HG03520 (cell line): Measurements from ENCODE around the gene EZR.

Source experiments
- ATAC-seq: cut with Tn5 transposase; IDR thresholded peaks from one replicate; pipeline ENCODE4 v1.9.1; 2021; ENCODE audit warnings: mild to moderate bottlenecking, moderate library complexity; ENCODE audit not compliant: unreplicated experiment

The EZR gene

DNA sequence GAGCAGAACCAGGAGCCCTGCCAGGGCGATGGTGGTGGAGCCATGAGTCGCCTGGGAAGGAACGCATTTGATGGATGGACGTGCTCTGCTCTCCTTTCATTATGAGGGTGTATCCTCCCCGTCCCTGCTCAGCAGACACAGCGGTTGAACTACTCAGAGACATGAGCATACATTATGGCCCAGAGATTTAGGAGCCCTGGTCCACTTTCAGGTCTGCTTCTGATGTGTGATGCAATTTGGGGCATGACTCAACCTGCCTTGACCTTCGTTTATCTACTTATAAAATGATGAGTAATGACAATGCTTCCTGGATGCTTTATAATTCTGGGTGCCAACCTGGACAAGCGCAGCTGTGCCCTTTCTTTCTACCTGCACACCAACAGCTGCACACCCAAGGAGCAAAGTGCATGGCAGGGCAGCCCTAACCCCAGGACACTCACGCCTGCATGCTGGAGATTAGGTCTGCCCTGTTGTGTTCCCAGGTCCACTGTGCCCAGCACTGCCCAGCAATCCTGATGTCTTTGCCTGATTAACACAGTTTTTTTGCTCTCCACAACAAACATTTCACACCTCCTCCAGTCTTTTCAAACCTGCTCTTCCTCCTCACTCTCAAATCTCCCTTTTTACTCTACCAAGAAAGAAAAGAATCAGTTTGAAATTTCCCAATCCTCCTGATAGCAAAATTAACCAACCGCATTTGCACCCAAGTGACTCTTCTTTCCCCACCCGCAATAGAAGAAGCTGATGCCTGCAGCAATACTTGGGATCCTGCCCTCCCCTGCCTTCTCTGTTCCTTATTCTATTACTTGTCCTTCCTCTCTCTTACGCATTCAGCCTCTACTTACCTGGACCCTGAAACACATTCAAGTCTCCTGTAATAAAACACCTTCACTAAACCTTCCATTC is 81.2 kb downstream of the EZR start:
- ATAC-seq = no peak

DNA sequence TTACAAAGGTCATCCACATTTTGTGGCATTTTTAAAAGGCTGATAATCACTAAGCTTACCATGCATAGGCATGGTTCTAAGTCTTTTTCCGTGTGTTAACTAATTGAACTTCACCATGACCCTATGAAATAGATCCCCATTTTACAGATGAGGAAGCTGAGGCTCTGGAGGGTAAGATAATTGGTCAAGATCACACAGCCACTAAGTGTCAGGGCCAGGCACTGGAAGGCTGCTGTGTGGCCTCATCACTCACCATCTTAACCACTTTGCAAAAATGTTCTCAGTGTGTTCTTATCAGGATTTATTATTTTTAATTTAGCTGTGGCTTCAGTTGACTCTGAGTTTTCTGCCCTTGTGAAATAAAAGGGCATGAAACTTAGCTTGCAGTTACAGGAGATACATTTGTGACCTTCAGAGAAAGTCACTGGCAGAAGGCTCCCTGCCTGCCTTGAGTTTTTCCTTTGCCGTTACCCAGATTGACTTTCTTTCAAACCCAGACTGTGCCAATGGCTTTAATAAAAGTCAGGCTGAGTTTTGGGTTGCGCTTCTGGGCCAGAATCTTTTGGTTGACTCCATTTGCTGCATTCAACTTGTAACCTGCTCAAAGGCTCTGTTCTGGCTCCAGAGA is 82.0 kb downstream of the EZR start:
- ATAC-seq = no peak

DNA sequence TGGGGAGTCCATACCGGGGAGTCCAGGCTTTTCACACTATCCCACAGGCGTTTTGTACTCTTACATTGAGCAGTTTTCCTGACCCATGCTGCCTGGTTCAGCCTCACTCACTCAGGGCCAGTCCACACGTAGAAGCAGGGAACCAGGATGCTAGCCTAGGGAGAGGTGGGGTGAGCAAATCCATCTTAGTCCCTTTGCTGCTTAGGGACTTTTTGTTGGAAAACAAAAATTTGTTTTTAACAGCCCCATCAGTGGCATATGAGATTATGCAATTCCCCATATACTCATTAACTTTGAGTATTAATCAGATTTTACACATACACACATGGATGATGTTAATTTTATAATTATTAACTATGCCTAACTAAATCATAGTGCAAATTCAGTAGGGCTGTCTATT is 84.2 kb downstream of the EZR start:
- ATAC-seq = no peak

DNA sequence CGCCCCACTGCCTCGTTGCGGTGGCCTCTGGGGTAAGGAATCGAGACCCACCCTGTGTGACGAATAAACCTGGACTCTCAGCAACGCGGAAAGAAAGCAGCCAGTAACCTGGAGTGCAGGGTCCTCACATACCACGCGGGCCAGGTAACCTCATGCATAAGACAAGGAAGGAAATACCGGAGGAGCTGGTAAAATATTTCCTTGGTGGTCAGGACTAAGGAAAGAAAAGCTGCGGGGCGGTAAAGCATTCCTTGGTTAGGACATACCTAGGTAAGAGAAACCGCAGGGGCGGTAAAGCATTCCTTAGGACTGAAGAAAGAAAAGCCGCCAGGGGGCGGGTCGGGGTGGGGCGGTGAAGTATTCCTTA is 88.6 kb downstream of the EZR start:
- no peak for ATAC-seq

DNA sequence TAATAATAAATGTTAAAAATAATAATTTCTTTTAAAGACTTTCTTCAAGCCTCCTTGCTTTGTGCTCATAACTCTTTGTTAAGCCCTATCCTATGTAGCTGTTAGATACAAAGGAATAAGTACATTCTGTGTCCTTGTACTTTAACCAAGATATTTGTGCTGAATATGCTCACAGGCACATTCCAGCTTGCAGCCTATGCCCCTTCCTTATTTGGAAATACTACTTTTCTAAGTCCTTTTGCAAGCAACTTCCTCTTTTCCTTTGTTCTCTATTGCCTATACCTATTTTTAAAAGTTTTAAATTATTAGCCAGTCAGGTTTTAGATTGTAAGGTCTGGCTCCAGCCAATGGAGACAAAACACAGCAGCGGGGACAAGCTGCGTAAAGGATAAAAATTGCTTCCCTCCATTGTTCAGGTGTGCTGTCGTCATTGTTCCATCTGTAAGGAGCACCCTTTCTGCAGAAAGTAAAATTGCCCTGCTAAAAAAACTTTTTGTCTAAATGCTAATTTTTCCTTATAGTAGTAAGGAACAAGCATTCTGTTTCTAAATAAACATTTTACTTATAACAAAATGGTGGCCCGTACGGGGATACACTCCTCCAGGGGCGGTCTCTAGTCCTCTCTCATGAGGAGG is 89.1 kb downstream of the EZR start:
- no peak for ATAC-seq

DNA sequence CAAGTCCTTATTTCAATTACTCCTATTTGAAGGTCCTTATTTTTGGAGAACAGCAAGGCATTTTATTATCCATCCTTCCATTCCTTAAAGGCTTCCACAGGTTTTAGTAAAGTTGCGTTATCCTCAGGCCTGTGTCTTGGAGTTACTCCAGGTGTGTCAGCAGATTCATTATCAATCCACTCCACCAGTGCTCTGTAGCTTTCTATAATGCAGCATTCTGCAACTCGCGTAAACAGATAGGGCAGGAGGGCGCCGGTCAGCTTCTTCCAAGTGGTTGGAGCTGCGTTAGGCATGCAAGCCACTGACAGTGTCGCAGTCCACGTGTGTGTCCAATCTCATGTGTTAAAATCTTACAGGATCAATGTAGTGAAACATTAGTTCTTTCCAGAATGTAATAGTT is 93.5 kb downstream of the EZR start:
- no peak for ATAC-seq

DNA sequence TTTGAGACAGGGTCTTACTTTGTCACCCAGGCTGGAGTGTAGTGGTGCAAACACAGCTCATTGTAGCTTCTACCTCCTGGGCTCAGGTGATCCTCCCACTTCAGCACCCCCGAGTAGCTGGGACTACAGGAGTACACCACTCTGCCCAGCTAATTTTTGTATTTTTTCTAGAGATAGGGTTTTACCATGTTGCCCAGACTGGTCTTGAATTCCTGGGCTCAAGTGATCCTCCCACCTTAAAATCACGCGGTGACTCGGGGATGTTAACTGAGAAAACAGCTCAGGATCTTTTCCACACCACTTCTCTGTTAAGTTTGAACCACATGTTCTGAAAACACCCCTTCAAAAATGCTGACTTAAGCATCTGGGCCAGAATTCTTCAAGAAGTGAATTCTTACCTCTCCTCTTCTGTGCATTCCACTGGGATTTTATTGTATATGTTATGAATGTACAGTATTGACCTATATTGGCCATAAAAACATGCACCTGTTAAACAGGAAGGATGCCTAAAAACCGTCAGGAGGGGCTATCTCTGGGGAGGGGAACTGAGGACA is 96.9 kb downstream of the EZR start:
- ATAC-seq = no peak

DNA sequence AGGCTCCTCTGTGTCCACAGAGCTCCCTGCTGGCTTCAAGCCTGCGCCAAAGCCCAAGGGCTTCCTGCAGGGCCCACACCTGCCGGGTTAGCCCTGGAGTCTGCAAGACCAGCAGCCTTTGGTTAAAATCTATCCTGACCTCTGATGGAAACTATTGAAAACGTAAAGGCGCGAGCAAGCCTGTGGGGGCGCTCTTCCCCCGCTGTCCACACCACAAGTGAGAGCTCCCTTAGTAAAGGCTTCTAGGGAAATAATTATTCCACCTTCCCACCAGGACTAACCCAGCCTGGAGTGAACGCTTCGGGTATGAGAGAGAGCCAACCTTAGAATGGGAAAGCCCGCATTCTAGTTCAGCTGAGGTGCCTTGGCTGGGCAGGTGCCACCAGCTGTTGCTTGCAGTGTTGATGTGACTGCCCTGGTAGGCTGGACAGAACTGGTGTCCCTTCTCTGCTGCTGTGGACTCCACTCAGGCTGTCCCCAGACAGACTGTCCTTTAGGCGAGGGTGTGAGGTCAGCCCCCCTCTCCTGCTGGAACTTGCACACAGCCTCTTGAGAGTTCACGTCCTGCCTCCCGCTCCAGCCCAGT is 100.6 kb downstream of the EZR start:
- ATAC-seq = no peak

DNA sequence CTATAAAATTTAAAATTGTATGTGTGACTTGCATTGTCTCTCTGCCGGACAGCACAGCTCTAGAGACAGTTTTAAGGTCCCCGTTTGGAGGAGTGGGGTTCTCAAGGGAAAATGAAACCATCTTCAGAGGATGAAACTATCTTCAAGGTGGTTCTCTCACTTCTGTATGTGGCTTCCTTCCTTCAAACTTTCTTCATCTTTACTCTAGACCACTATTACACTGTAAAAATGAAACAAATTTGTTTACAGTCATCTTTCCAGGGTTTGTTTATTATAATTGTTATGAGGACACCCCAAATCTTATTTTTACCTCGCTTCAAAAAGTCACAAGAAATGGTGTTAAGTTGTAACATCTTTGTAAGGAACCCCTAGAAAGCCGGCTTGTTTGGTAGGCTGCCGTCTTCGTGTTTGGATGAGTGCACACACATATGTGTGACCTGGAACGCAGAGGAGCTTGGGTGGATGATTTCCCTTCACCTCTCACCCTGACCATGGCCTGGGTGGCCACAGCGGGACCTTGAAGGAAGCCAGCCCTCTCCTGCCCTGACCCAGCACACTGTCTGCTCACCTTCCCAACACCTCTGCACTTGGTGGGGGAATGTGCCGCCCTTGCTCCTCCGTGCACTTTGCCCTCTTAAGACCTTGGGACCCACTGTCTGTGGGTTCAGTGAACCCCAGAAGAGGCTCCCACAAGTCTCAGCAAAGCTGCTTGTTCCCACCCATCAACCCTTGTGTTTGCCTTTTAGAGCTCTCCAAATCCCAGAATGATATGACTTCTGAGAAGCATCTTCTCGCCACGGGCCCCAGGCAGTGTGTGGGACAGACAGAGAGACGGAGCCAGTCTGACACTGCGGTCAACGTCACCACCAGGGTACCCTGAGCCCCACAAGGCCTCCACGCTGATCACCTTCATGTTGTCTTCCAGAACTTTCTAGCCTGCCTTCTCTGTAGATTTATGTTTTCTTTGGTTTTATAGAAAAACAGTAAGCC is 101.5 kb downstream of the EZR start:
- ATAC-seq = peak; percentile 69
